ENCODE measurements around the gene SBNO2.

Gene SBNO2

GRCh38 chr19:1070576-1070930 is 103.5 kb downstream of the SBNO2 start:
- TF ChIP-seq, protein P1, sequence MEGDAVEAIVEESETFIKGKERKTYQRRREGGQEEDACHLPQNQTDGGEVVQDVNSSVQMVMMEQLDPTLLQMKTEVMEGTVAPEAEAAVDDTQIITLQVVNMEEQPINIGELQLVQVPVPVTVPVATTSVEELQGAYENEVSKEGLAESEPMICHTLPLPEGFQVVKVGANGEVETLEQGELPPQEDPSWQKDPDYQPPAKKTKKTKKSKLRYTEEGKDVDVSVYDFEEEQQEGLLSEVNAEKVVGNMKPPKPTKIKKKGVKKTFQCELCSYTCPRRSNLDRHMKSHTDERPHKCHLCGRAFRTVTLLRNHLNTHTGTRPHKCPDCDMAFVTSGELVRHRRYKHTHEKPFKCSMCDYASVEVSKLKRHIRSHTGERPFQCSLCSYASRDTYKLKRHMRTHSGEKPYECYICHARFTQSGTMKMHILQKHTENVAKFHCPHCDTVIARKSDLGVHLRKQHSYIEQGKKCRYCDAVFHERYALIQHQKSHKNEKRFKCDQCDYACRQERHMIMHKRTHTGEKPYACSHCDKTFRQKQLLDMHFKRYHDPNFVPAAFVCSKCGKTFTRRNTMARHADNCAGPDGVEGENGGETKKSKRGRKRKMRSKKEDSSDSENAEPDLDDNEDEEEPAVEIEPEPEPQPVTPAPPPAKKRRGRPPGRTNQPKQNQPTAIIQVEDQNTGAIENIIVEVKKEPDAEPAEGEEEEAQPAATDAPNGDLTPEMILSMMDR (conservative IDR thresholded peaks at IDR 0.05; ENCODE audit: low read depth, low read length) = peak; percentile 28
- no peak overlapping the region for H3K4me3 ChIP-seq (ENCODE audit: low read length)
- no peak for DNase-seq (ENCODE audit: low read depth)

DNA sequence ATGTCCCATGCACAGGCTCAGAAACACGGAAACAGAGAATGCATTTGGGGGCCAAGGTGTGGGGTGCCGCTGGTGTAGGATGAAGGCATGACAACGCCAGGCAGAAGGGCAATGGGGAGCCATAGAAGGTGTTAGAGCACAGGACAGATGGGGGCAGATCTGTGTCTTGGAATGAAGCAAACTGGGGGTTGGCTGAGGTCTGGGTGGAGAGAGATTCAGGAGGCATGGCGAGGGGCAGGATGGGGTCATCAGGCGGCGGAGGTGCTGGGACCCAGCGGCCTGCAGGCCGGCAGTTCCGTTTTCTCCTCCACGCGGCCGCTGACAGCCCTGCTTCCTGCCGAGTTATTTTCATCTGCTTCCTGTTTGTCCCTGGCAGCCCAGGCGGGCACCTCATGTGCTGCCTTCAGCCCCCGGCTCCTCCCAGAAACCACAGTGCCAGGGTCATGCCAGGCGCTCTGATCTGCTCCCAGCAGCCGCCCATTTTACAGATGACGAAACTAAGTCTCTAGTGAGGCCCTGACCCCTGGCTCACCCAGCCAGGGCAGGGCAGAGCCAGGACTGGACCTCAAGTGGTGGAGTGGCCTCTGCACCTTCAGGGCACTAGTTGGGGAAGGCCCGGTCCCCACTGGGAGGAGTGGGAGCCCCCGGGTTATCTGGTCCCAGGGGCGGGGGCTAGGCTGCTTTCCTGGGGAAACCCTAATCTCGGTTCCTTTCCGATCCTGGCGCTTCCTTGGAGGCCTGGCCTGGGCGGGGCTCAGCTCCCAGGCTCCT is 104.9 kb downstream of the SBNO2 start:
- TF ChIP-seq, protein P1 (conservative IDR thresholded peaks at IDR 0.05; ENCODE audit: low read depth, low read length) = no peak
- H3K4me3 ChIP-seq (ENCODE audit: low read length) = no peak overlapping the region
- DNase-seq (ENCODE audit: low read depth) = no peak

GRCh38 chr19:1068009-1069001 is 105.8 kb downstream of the SBNO2 start:
- TF ChIP-seq, protein P1 (conservative IDR thresholded peaks at IDR 0.05; ENCODE audit: low read depth, low read length) = no peak
- H3K4me3 ChIP-seq (ENCODE audit: low read length) = no peak overlapping the region
- no peak for DNase-seq (ENCODE audit: low read depth)

DNA sequence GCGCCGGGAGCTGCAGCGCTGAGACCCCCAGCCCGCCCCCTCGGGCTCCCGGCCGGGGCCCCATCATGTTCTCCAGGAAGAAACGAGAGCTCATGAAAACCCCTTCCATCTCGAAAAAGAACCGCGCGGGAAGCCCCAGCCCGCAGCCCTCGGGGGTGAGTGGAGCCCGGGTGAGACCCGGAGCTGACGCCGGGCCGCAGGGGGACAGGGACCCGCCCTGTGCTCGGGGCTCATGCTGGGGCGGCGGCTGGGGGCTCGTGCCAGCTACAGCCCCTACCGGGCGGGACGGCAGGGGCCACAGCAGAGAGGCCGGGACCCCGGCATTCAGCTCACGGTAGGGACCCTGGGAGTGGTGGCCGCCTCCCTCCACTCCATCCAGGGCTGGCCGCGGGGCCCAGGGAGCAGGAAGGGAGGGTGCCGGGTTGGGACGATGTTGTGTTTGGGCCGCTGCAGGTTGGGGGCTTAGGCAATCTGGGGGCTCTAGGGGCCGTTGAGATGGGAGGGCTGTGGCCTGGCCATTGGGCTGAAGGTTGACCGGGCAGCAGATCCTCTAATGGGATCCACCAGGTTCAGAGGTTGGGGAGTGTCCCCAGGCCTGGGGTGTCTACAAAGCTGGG is 106.6 kb downstream of the SBNO2 start:
- peak overlapping the region; percentile 19 for H3K4me3 ChIP-seq (ENCODE audit: low read length)
- no peak for DNase-seq (ENCODE audit: low read depth)
- TF ChIP-seq, protein P1 (conservative IDR thresholded peaks at IDR 0.05; ENCODE audit: low read depth, low read length) = no peak

GRCh38 chr19:1066748-1067340 is 107.2 kb downstream of the SBNO2 start, which contains the start of gene ARHGAP45:
Gene ARHGAP45, plus strand, starts transcription at chr19:1067167. Its CDS starts 239 bp downstream, at chr19:1067406.
- DNase-seq (ENCODE audit: low read depth) = no peak
- H3K4me3 ChIP-seq (ENCODE audit: low read length) = peak within 1 kb of the TSS; percentile 19
- TF ChIP-seq, protein P1 (conservative IDR thresholded peaks at IDR 0.05; ENCODE audit: low read depth, low read length) = no peak

DNA sequence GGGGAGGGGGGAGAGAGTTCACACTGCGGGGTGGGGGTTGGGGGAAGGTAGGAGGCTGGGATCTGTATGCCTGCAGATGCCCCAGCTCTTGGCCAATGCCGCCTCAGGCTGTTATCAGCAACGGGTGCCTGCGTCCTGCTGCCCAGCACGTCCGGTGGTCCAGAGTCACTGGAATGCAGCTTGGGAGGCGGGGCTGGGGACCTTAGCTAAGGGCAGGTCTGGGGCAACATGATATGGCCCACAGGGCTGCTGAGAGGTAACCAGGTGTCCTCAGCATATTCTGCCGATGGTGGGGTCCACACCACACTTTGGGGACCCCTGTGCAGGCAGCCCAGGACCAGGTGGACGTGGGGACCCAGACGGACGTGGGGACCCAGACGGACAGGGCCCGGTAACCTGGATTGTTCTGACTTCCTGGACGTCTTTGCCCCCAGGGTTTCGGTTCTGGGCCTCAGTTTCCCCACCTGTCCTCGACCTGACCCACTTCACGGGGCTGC is 107.8 kb downstream of the SBNO2 start:
- H3K4me3 ChIP-seq (ENCODE audit: low read length) = no peak overlapping the region
- TF ChIP-seq, protein P1 (conservative IDR thresholded peaks at IDR 0.05; ENCODE audit: low read depth, low read length) = no peak
- no peak for DNase-seq (ENCODE audit: low read depth)

All from retinal pigment epithelial cell (primary cell).